ENCODE measurements around the gene PASD1.
"Not testable (repeated sequence)": the region's sequence is repeated elsewhere in the genome, so short reads cannot be mapped to it uniquely, and the experiment has no call there.

The PASD1 gene

DNA sequence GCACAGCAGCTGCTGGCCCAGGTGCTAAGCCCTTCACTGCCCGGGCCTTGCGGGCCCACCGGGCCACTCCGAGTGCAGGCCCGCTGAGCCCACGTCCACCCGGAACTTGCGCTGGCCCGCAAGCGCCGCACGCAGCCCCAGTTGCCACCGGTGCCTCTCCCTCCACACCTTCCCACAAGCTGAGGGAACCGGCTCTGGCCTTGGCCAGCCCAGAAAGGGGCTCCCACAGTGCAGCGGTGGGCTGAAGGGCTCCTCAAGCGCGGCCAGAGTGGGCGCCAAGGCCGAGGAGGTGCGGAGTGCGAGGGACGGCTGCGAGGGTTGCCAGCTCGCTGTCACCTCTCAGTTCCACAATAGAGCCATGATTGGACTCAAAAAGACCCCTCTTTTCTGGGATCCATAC is 472 bp upstream of the PASD1 start:
- DNase-seq; H3K27ac Mint-ChIP-seq; H3K27me3 Mint-ChIP-seq; H3K9me3 Mint-ChIP-seq; H3K4me1 Mint-ChIP-seq (ENCODE audit: low read depth in 2 of 2); H3K36me3 Mint-ChIP-seq (ENCODE audit: insufficient read depth); H3K4me3 Mint-ChIP-seq; ATAC-seq (replicated peaks): not testable (repeated sequence)

GRCh38 chrX:151564035-151564434 is 560 bp downstream of the PASD1 start:
- no peak overlapping the region for H3K27ac Mint-ChIP-seq
- no peaks in the 10 kb centered on the region for H3K9me3 Mint-ChIP-seq
- no peak for ATAC-seq (replicated peaks)
- no peak for DNase-seq
- no peaks in the 10 kb centered on the region for H3K36me3 Mint-ChIP-seq (ENCODE audit: insufficient read depth)
- no peaks in the 10 kb centered on the region for H3K4me1 Mint-ChIP-seq (ENCODE audit: low read depth in 2 of 2)
- no peak overlapping the region for H3K4me3 Mint-ChIP-seq
- no peaks in the 10 kb centered on the region for H3K27me3 Mint-ChIP-seq

GRCh38 chrX:151566872-151567271 is 3.4 kb downstream of the PASD1 start:
- not testable (repeated sequence) for H3K27ac Mint-ChIP-seq; H3K4me1 Mint-ChIP-seq (ENCODE audit: low read depth in 2 of 2); H3K4me3 Mint-ChIP-seq; H3K36me3 Mint-ChIP-seq (ENCODE audit: insufficient read depth); H3K9me3 Mint-ChIP-seq; H3K27me3 Mint-ChIP-seq; DNase-seq; ATAC-seq (replicated peaks)

GRCh38 chrX:151570561-151570960 is 7.1 kb downstream of the PASD1 start:
- H3K27ac Mint-ChIP-seq = no peak overlapping the region
- peaks cover 0 to 9% of the 10 kb centered on the region in 2 donors for H3K27me3 Mint-ChIP-seq
- no peaks in the 10 kb centered on the region for H3K4me1 Mint-ChIP-seq (ENCODE audit: low read depth in 2 of 2)
- no peaks in the 10 kb centered on the region for H3K36me3 Mint-ChIP-seq (ENCODE audit: insufficient read depth)
- H3K9me3 Mint-ChIP-seq = no peaks in the 10 kb centered on the region
- ATAC-seq (replicated peaks) = no peak
- DNase-seq = no peak
- H3K4me3 Mint-ChIP-seq = no peak overlapping the region

DNA sequence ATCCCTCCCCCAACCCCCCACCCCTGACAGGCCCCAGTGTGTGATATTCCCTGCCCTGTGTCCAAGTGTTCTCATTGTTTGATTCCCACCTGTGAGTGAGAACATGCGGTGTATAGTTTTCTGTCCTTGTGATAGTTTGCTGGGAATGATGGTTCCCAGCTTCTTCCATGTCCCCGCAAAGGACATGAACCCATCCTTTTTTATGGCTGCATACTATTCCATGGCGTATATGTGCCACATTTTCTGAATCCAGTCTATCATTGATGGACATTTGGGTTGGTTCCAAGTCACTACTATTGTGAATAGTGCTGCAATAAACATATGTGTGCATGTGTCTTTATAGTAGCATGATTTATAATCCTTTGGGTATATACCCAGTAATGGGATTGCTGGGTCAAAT is 29.9 kb downstream of the PASD1 start:
- ATAC-seq (replicated peaks); H3K27ac Mint-ChIP-seq; H3K4me3 Mint-ChIP-seq: not testable (repeated sequence)

GRCh38 chrX:151596282-151596681 is 32.8 kb downstream of the PASD1 start:
- H3K4me1 Mint-ChIP-seq (ENCODE audit: low read depth in 2 of 2) = no peaks in the 10 kb centered on the region
- DNase-seq (no peak), ATAC-seq (replicated peaks) (no peak)
- H3K27ac Mint-ChIP-seq = no peak overlapping the region
- H3K9me3 Mint-ChIP-seq = no peaks in the 10 kb centered on the region
- no peak overlapping the region for H3K4me3 Mint-ChIP-seq
- no peaks in the 10 kb centered on the region for H3K27me3 Mint-ChIP-seq
- H3K36me3 Mint-ChIP-seq (ENCODE audit: insufficient read depth) = no peaks in the 10 kb centered on the region

More for the DNA sequence above, 29.9 kb downstream of the PASD1 start:
- not testable (repeated sequence) for H3K36me3 Mint-ChIP-seq (ENCODE audit: insufficient read depth); H3K4me1 Mint-ChIP-seq (ENCODE audit: low read depth in 2 of 2); DNase-seq; H3K9me3 Mint-ChIP-seq; H3K27me3 Mint-ChIP-seq

DNA sequence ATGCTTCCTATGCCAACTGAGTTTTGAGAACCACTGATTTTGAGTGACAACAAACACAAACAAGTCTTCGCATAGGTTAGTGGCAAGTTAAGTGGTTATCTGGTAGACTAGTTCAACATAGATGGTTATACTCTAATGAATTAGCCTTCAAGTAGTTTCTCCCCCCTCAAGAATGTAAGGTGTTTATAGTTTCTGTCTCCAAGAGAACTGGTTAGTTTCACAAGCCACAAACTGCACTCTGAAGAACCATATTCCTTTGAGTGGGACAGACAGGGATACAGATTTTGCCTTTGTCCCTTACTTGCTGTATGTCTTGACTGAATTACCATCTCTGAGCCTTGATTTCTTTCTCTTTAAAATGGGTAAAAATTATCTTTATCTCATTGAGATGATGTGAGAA is 41.5 kb downstream of the PASD1 start:
- no peaks in the 10 kb centered on the region for H3K36me3 Mint-ChIP-seq (ENCODE audit: insufficient read depth)
- H3K4me1 Mint-ChIP-seq (ENCODE audit: low read depth in 2 of 2) = no peaks in the 10 kb centered on the region
- no peak overlapping the region for H3K27ac Mint-ChIP-seq
- H3K27me3 Mint-ChIP-seq = peaks cover 14 to 17% of the 10 kb centered on the region in 2 donors
- H3K9me3 Mint-ChIP-seq = peaks cover 0 to 2% of the 10 kb centered on the region in 2 donors
- no peak for ATAC-seq (replicated peaks)
- H3K4me3 Mint-ChIP-seq = no peak overlapping the region
- no peak for DNase-seq

GRCh38 chrX:151609222-151609621 is 45.7 kb downstream of the PASD1 start:
- Mint-ChIP-seq H3K4me1 (ENCODE audit: low read depth in 2 of 2) (no peaks in the 10 kb centered on the region), H3K4me3 (no peak overlapping the region), H3K27ac (no peak overlapping the region), H3K9me3 (no peaks in the 10 kb centered on the region), H3K27me3 (no peaks in the 10 kb centered on the region), H3K36me3 (ENCODE audit: insufficient read depth) (no peaks in the 10 kb centered on the region)
- no peak for ATAC-seq (replicated peaks)
- DNase-seq = no peak

DNA sequence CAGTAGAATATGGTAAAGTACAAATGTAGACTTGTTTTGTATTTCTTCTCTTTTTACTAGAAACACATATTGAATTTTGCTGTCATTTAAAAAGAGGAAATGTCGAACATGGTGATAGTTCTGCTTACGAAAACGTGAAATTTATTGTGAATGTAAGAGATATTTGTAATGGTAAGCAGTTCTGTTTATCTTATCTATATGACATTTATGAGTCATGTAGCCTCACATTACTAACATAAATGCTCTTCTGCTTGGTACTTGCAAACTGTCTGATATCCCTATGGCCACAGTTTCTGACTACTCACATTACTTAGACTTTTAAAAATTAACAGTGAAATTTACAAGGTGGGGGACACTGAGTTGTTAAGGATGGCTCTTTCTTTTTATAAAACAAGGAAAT is 57.9 kb downstream of the PASD1 start:
- Mint-ChIP-seq H3K27ac (no peak overlapping the region), H3K4me1 (ENCODE audit: low read depth in 2 of 2) (no peaks in the 10 kb centered on the region), H3K27me3 (no peaks in the 10 kb centered on the region), H3K4me3 (no peak overlapping the region), H3K36me3 (ENCODE audit: insufficient read depth) (no peaks in the 10 kb centered on the region), H3K9me3 (no peaks in the 10 kb centered on the region)
- DNase-seq (no peak), ATAC-seq (replicated peaks) (no peak)

DNA sequence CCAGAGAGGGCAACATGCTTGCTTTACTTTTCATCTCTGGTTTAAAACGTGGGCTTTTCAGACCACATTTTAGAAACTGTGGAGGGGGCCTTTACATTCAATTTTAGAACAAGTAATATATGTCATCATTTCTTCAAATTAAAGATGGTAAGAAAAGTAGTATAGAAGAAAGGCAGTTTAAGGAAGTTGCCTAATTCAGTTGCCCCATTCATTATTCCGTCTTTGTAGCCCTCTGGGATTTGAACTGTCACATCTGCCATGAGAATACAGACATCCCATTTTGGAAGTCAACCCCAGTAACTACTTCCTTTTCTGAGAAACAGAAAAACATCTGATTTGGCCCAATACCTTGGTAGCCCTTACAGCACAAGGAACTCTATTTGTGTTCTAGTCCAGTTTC is 61.2 kb downstream of the PASD1 start:
- Mint-ChIP-seq H3K4me3 (no peak overlapping the region), H3K27me3 (no peaks in the 10 kb centered on the region), H3K27ac (no peak overlapping the region), H3K9me3 (no peaks in the 10 kb centered on the region), H3K36me3 (ENCODE audit: insufficient read depth) (no peaks in the 10 kb centered on the region), H3K4me1 (ENCODE audit: low read depth in 2 of 2) (no peaks in the 10 kb centered on the region)
- no peak for ATAC-seq (replicated peaks)
- no peak for DNase-seq

GRCh38 chrX:151631822-151632221 is 68.3 kb downstream of the PASD1 start:
- Mint-ChIP-seq H3K27ac (no peak overlapping the region), H3K36me3 (ENCODE audit: insufficient read depth) (no peaks in the 10 kb centered on the region), H3K4me3 (no peak overlapping the region), H3K9me3 (no peaks in the 10 kb centered on the region), H3K27me3 (peaks cover 0 to 5% of the 10 kb centered on the region in 2 donors), H3K4me1 (ENCODE audit: low read depth in 2 of 2) (no peaks in the 10 kb centered on the region)
- ATAC-seq (replicated peaks) = no peak
- no peak for DNase-seq

DNA sequence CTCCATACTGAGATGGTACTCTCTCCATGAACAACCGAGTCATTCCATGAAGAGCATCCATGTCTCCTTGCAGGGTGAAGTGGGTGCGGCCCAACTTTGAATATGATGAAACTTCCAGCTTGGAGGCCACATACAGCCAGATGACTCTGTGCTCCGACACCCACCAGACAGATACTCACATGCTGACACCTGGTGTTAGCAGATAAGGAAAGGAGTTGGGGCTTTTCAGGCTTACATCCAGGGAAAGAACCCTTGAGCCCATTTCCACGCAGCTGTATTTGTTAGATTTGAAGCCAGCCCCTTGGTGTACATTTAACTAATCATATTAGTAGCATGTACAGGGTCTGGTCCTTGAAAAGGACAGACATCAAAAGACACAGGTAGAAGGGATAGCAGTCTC is 69.7 kb downstream of the PASD1 start:
- H3K27me3 Mint-ChIP-seq = peaks cover 0 to 5% of the 10 kb centered on the region in 2 donors
- H3K36me3 Mint-ChIP-seq (ENCODE audit: insufficient read depth) = no peaks in the 10 kb centered on the region
- no peaks in the 10 kb centered on the region for H3K4me1 Mint-ChIP-seq (ENCODE audit: low read depth in 2 of 2)
- H3K9me3 Mint-ChIP-seq = no peaks in the 10 kb centered on the region
- ATAC-seq (replicated peaks) (no peak), DNase-seq (no peak)
- no peak overlapping the region for H3K27ac Mint-ChIP-seq
- no peak overlapping the region for H3K4me3 Mint-ChIP-seq

DNA sequence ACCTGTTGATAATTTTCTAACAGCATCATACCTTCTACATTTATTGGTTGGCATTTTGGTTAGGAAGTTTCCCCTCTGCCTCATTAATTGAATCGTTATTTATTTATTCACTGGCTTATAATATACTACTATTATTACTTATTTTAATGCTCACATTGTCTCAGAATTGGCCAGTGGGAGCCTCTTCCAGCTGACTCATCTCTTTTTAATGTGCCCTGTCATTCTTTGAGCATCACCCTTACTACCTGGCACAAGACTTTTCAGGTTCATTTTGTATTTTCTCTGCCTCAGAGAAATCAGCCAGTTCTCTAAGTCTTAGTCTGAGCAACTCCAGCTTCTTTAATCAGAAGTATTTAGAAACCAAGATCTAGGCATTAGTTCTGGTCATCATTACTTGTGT is 71.5 kb downstream of the PASD1 start:
- ATAC-seq (replicated peaks) = no peak
- H3K9me3 Mint-ChIP-seq = no peaks in the 10 kb centered on the region
- peaks cover 0 to 12% of the 10 kb centered on the region in 2 donors for H3K27me3 Mint-ChIP-seq
- H3K27ac Mint-ChIP-seq = no peak overlapping the region
- no peak overlapping the region for H3K4me3 Mint-ChIP-seq
- no peaks in the 10 kb centered on the region for H3K4me1 Mint-ChIP-seq (ENCODE audit: low read depth in 2 of 2)
- no peaks in the 10 kb centered on the region for H3K36me3 Mint-ChIP-seq (ENCODE audit: insufficient read depth)
- DNase-seq = no peak

GRCh38 chrX:151641564-151641963 is 78.1 kb downstream of the PASD1 start:
- Mint-ChIP-seq H3K9me3 (no peaks in the 10 kb centered on the region), H3K36me3 (ENCODE audit: insufficient read depth) (no peaks in the 10 kb centered on the region), H3K4me3 (no peak overlapping the region), H3K27ac (no peak overlapping the region), H3K27me3 (peaks cover 0 to 11% of the 10 kb centered on the region in 2 donors), H3K4me1 (ENCODE audit: low read depth in 2 of 2) (no peaks in the 10 kb centered on the region)
- no peak for DNase-seq
- no peak for ATAC-seq (replicated peaks)

- Mint-ChIP-seq H3K27me3 (peaks cover 14 to 28% of the 10 kb centered on the region in 2 donors), H3K9me3 (no peaks in the 10 kb centered on the region), H3K4me1 (ENCODE audit: low read depth in 2 of 2) (no peaks in the 10 kb centered on the region), H3K4me3 (no peak overlapping the region), H3K27ac (no peak overlapping the region), H3K36me3 (ENCODE audit: insufficient read depth) (no peaks in the 10 kb centered on the region)
- ATAC-seq (replicated peaks) (no peak), DNase-seq (no peak)
These were observed 111.8 kb downstream of the PASD1 start for GRCh38 chrX:151675121-151675746.

Measured in effector memory CD8-positive, alpha-beta T cell (primary cell).